ENCODE results near the gene RETN.

RETN gene

DNA sequence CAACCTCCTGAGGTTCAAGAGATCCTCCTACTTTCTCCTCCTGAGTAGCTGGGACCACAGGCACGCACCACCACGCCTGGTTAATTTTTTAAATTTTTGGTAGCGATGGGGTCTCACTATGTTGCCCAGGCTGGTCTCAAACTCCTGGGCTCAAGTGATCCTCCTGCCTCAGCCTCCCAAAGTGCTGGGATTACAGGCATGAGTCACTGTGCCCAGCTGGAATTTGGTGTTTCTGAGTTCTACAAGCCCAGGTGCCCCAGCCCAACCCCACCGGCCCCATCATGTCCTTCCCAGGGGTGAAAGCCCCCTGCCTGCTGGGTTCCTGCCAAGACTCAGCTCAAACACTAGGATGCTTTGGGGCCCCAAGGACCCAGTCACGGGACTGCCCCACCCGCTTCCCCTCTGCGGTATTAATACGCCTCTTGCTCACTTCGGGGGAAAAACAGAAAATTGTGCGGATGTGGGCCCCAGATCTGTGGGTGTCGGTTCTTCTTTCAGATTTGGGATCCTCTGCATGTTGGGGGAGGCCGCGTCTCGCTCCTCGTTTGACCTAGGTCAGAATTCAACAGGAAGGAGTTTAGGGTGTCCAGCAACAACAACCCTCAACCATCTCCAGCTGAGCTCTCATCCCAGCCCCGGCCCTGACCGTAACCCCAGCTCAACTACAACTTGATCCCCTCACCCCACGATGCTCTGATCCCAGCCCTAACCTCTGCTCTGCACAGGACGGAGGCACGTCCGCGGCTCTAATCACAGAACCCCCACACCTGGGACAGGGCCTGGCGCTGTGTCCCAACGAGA is 36.7 kb downstream of the RETN start:
- Histone ChIP-seq H3K27me3 (ENCODE audit: insufficient read depth, low read depth, severe bottlenecking) (no peaks in the 10 kb centered on the region), H3K27ac (no peak overlapping the region), H3K36me3 (no peaks in the 10 kb centered on the region), H3K4me3 (ENCODE audit: low read depth, low read length) (no peak overlapping the region), H3K9me3 (ENCODE audit: severe bottlenecking) (no peaks in the 10 kb centered on the region)
- TF ChIP-seq, protein P1, sequence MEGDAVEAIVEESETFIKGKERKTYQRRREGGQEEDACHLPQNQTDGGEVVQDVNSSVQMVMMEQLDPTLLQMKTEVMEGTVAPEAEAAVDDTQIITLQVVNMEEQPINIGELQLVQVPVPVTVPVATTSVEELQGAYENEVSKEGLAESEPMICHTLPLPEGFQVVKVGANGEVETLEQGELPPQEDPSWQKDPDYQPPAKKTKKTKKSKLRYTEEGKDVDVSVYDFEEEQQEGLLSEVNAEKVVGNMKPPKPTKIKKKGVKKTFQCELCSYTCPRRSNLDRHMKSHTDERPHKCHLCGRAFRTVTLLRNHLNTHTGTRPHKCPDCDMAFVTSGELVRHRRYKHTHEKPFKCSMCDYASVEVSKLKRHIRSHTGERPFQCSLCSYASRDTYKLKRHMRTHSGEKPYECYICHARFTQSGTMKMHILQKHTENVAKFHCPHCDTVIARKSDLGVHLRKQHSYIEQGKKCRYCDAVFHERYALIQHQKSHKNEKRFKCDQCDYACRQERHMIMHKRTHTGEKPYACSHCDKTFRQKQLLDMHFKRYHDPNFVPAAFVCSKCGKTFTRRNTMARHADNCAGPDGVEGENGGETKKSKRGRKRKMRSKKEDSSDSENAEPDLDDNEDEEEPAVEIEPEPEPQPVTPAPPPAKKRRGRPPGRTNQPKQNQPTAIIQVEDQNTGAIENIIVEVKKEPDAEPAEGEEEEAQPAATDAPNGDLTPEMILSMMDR (IDR thresholded peaks at IDR 0.05; ENCODE audit: low read depth, low read length): no peak
- no peak for DNase-seq

DNA sequence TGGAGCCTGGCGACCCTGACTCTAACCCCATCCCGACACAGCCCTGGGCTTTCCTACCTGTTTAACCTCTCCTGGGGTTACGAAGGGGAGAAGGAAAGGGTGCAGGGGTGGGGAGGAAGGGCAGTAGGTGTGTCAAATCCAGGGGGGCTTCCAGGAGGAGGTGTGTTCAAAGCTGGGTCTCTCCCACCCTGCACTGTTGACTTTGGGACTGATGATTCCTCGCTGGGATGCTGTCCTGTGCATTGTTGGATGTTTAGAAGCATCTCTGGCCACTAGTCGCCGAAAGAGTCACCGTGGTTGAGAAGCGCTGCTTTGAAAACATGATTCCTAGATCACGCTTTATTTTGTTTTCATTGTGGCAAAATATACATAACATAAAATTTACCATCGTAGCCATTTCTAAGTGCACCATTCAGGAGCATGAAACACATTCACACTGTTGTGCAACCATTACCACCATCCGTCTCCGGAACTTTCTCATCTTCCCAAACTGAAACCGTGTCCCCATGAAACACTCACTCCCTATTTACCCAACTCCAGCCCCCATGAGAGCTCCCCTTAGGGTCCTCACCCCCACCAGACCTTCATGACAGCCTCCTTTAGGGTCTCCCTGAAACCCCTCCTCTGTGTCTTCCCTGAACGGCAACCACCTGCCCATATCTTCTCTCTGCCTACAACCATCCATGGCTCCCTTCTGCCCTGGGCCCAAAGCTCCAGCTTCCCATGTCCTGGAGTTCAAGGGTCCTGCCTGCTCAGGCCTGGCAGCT is 37.5 kb downstream of the RETN start:
- DNase-seq: no peak
- no peaks in the 10 kb centered on the region for H3K27me3 ChIP-seq (ENCODE audit: insufficient read depth, low read depth, severe bottlenecking)
- H3K36me3 ChIP-seq: no peaks in the 10 kb centered on the region
- TF ChIP-seq, protein P1 (IDR thresholded peaks at IDR 0.05; ENCODE audit: low read depth, low read length): no peak
- no peak overlapping the region for H3K4me3 ChIP-seq (ENCODE audit: low read depth, low read length)
- no peaks in the 10 kb centered on the region for H3K9me3 ChIP-seq (ENCODE audit: severe bottlenecking)
- H3K27ac ChIP-seq: no peak overlapping the region

DNA sequence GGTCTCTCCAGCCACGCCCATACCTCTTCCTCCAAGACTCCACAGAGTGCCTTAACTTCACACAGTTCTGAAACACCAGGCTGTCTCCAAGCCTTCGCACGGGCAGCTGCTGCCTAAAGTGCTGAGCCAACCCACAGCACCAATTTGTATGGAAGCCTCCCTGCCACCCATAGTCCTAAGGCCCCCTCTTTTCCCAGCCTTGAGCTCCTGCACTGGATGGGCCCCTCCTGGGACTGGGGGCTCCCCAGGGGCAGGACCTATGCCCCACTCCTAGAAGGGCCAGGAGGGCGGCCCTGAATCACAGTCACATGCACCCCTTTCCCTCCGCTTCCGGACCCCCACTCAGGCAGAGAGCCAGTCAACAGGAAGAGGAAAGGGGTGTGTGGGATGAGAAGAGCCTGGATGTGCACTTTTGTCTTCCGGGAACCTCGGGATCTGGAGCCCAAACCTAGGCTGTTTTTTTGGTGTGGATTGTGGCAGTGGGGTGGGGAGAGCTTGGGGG is 38.2 kb downstream of the RETN start:
- Histone ChIP-seq H3K4me3 (ENCODE audit: low read depth, low read length) (no peak overlapping the region), H3K27ac (no peak overlapping the region), H3K36me3 (no peaks in the 10 kb centered on the region), H3K27me3 (ENCODE audit: insufficient read depth, low read depth, severe bottlenecking) (no peaks in the 10 kb centered on the region), H3K9me3 (ENCODE audit: severe bottlenecking) (no peaks in the 10 kb centered on the region)
- TF ChIP-seq, protein P1 (IDR thresholded peaks at IDR 0.05; ENCODE audit: low read depth, low read length): no peak
- DNase-seq: no peak

DNA sequence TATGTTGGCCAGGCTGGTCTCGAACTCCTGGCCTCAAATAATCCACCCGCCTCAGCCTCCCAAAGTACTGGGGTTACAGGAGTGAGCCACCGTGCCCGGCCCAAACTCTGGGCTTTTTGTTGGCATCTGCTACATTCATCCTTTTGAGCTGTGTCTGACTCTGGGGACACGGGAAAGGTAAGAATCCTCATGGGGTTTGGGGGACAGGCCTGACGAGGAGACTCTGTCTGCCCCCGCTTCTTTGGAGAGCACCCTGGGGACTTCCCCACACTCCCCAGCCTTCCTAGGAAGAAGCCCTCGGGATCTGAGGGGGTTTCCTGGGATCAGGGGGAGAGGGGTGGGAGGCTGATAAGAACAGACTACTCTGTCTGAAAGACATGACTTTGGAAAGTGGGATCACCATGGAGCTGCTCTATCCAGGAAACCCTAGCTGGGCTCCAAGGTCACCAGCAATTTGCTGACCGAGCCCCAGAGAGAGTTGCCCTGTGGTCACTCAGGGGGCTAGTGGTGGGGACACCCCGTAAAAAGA is 41.1 kb downstream of the RETN start:
- no peak for DNase-seq
- TF ChIP-seq, protein P1 (IDR thresholded peaks at IDR 0.05; ENCODE audit: low read depth, low read length): no peak
- no peak overlapping the region for H3K4me3 ChIP-seq (ENCODE audit: low read depth, low read length)
- H3K27me3 ChIP-seq (ENCODE audit: insufficient read depth, low read depth, severe bottlenecking): no peaks in the 10 kb centered on the region
- no peaks in the 10 kb centered on the region for H3K36me3 ChIP-seq
- no peak overlapping the region for H3K27ac ChIP-seq
- no peaks in the 10 kb centered on the region for H3K9me3 ChIP-seq (ENCODE audit: severe bottlenecking)

DNA sequence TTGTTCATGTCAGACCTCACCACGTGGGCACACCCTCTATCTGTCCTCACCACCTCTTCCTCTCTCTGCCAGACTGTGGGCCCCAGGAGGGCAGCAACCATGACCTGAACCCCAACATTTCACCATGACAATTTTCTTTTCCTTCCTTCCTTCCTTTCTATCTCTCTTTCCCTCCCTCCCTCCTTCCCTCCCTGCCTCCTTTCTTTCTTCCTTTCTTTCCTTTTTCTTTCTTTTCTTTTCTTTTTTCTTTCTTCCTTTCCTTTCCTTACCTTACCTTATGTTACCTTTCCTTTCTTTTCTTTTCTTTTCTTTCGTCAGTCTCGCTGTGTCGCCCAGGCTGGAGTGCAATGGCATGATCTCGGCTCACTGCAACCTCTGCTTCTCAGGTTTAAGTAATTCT is 41.8 kb downstream of the RETN start:
- no peak for DNase-seq
- Histone ChIP-seq H3K36me3 (no peaks in the 10 kb centered on the region), H3K27me3 (ENCODE audit: insufficient read depth, low read depth, severe bottlenecking) (no peaks in the 10 kb centered on the region), H3K27ac (no peak overlapping the region), H3K9me3 (ENCODE audit: severe bottlenecking) (no peaks in the 10 kb centered on the region), H3K4me3 (ENCODE audit: low read depth, low read length) (no peak overlapping the region)
- TF ChIP-seq, protein P1 (IDR thresholded peaks at IDR 0.05; ENCODE audit: low read depth, low read length): no peak

All from WERI-Rb-1 (cell line).